HCT116 (cell line): Measurements from ENCODE around the gene ALB.

Source experiments
- EZH2 ChIP-seq: fragments of 200-600 bp; sonication (generic); IDR thresholded peaks from 2 replicates; pipeline ENCODE4 v1.6.1; 2017; ENCODE audit warnings: antibody characterized with exemption, mixed run types
- POLR2AphosphoS5 ChIP-seq: IDR thresholded peaks from 2 replicates; pipeline ENCODE4 v1.6.1; 2011; ENCODE audit warnings: mild to moderate bottlenecking, low read depth, low read length, moderate library complexity
- RAD21 ChIP-seq: IDR thresholded peaks from 2 replicates; pipeline ENCODE4 v1.6.1; 2012; ENCODE audit warnings: low read depth, mild to moderate bottlenecking
- SIN3A ChIP-seq: IDR thresholded peaks from 2 replicates; pipeline ENCODE4 v1.6.1; 2012; ENCODE audit warnings: low read depth
- TCF7L2 ChIP-seq: IDR thresholded peaks from 2 replicates; pipeline ENCODE4 v1.7.0; 2011; ENCODE audit warnings: borderline replicate concordance, inconsistent platforms; ENCODE audit not compliant: insufficient read depth, insufficient read length; ENCODE audit errors: extremely low read depth
- YY1 ChIP-seq: IDR thresholded peaks from 2 replicates; pipeline ENCODE4 v1.6.1; 2011; ENCODE audit warnings: low read length, low read depth, moderate library complexity, mild to moderate bottlenecking; ENCODE audit not compliant: insufficient replicate concordance; ENCODE audit errors: extremely low read depth
- ZNF274 ChIP-seq: fragments of 200-500 bp; sonication (Bioruptor generic); IDR thresholded peaks from 2 replicates; pipeline ENCODE4 v1.6.1; 2014; ENCODE audit warnings: mild to moderate bottlenecking, low read depth, low read length, inconsistent platforms
- TF ChIP-seq, protein P1 (sequence below), 3 experiments: fragments of 200-600 bp in 1 of 3; sonication (generic) in 1 of 3; IDR thresholded peaks in 2 of 3; conservative IDR thresholded peaks in 1 of 3; 2 replicates each; pipeline ENCODE4 v1.5.1; 2012 to 2017; ENCODE audit warnings: low read depth in 2 of 3, low read length in 2 of 3, antibody characterized with exemption in 1 of 3, borderline replicate concordance in 1 of 3, control low read depth in 1 of 3, mild to moderate bottlenecking in 1 of 3, mixed read lengths in 1 of 3, mixed run types in 1 of 3, moderate library complexity in 1 of 3; ENCODE audit not compliant: insufficient read depth in 1 of 3
- TF ChIP-seq, protein P2 (sequence below): IDR thresholded peaks from 2 replicates; pipeline ENCODE4 v1.6.1; 2012

DNA sequence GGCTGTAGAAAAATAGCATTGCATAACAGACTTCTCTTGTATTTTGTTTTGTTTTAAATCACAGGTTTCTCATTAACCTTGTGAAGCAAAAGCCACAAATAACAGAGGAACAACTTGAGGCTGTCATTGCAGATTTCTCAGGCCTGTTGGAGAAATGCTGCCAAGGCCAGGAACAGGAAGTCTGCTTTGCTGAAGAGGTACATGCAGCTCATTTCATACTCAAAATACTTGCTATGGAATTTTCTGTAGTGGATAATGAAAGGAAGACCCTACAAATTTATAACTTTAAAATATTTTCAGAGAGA is 49.6 kb downstream of the ALB start:
- TF ChIP-seq RAD21 (no peak), ZNF274 (no peak), YY1 (no peak), POLR2AphosphoS5 (no peak), EZH2 (no peak), TCF7L2 (no peak), SIN3A (no peak)
- TF ChIP-seq, protein P1, sequence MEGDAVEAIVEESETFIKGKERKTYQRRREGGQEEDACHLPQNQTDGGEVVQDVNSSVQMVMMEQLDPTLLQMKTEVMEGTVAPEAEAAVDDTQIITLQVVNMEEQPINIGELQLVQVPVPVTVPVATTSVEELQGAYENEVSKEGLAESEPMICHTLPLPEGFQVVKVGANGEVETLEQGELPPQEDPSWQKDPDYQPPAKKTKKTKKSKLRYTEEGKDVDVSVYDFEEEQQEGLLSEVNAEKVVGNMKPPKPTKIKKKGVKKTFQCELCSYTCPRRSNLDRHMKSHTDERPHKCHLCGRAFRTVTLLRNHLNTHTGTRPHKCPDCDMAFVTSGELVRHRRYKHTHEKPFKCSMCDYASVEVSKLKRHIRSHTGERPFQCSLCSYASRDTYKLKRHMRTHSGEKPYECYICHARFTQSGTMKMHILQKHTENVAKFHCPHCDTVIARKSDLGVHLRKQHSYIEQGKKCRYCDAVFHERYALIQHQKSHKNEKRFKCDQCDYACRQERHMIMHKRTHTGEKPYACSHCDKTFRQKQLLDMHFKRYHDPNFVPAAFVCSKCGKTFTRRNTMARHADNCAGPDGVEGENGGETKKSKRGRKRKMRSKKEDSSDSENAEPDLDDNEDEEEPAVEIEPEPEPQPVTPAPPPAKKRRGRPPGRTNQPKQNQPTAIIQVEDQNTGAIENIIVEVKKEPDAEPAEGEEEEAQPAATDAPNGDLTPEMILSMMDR (IDR thresholded peaks at IDR 0.05 in 2 of 3, conservative IDR thresholded peaks at IDR 0.05 in 1 of 3; ENCODE audit: borderline replicate concordance in 1 of 3, insufficient read depth in 1 of 3, low read depth in 2 of 3, low read length in 2 of 3), result no peak
- TF ChIP-seq, protein P2, sequence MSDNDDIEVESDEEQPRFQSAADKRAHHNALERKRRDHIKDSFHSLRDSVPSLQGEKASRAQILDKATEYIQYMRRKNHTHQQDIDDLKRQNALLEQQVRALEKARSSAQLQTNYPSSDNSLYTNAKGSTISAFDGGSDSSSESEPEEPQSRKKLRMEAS, result no peak
